GM21526 (cell line): Measurements from ENCODE around the gene TEF.
A peak's percentile ranks its signal among the peaks of the same experiment; 100 is the strongest.
"Not testable (repeated sequence)": the region's sequence is repeated elsewhere in the genome, so short reads cannot be mapped to it uniquely, and the experiment has no call there.

ENCODE experiments used
- ATAC-seq: cut with Tn5 transposase; IDR thresholded peaks from one replicate; pipeline ENCODE4 v1.9.1; 2021; ENCODE audit warnings: moderate library complexity; ENCODE audit not compliant: unreplicated experiment, low FRiP score

TEF gene

GRCh38 chr22:41417622-41418390 is 36.1 kb downstream of the TEF start:
- ATAC-seq, result no peak

- no peak for ATAC-seq
Observed at GRCh38 chr22:41418717-41419116, 37.0 kb downstream of the TEF start.

GRCh38 chr22:41425660-41426365 is 44.1 kb downstream of the TEF start:
- no peak for ATAC-seq

GRCh38 chr22:41429232-41429950 is 47.6 kb downstream of the TEF start:
- ATAC-seq, result no peak

- no peak for ATAC-seq
Observed at GRCh38 chr22:41429951-41430332, 48.2 kb downstream of the TEF start.

GRCh38 chr22:41431656-41432055 is 49.9 kb downstream of the TEF start:
- ATAC-seq, result no peak

GRCh38 chr22:41433480-41433879 is 51.7 kb downstream of the TEF start:
- not testable (repeated sequence) for ATAC-seq

- ATAC-seq, result not testable (repeated sequence)
Observed at GRCh38 chr22:41434361-41435003, 52.7 kb downstream of the TEF start.

GRCh38 chr22:41435560-41435959 is 53.8 kb downstream of the TEF start:
- no peak for ATAC-seq

GRCh38 chr22:41436322-41437113 is 54.8 kb downstream of the TEF start:
- ATAC-seq, result no peak

GRCh38 chr22:41437198-41437597 is 55.5 kb downstream of the TEF start:
- no peak for ATAC-seq

- not testable (repeated sequence) for ATAC-seq
Observed at GRCh38 chr22:41440511-41440910, 58.8 kb downstream of the TEF start.

GRCh38 chr22:41442240-41442792 is 60.6 kb downstream of the TEF start:
- no peak for ATAC-seq

GRCh38 chr22:41444360-41445128 is 62.8 kb downstream of the TEF start:
- ATAC-seq, result peak; percentile 37

- ATAC-seq, result no peak
Observed at GRCh38 chr22:41445129-41446056, 63.7 kb downstream of the TEF start.

- ATAC-seq, result no peak
Observed at GRCh38 chr22:41446057-41446501, 64.3 kb downstream of the TEF start.

- peak; percentile 40 for ATAC-seq
Observed at GRCh38 chr22:41446639-41447434, 65.1 kb downstream of the TEF start, which contains the start of gene TOB2. Gene TOB2, minus strand, starts transcription at chr22:41446801. Its CDS starts 9,456 bp downstream, at chr22:41437345.
